HG03565 (cell line): ENCODE results near the gene GUCA1A.

Experiments
- ATAC-seq: cut with Tn5 transposase; IDR thresholded peaks from one replicate; pipeline ENCODE4 v1.9.1; 2021; ENCODE audit warnings: mild to moderate bottlenecking, moderate library complexity; ENCODE audit not compliant: unreplicated experiment

The GUCA1A gene

GRCh38 chr6:42173101-42173500 lies at the start of gene GUCA1A:
Gene GUCA1A (plus strand): TSS chr6:42173364. CDS start chr6:42173614, 250 bp downstream.
- ATAC-seq: no peak

GRCh38 chr6:42123379-42124103 lies 49.6 kb upstream of the GUCA1A start:
- ATAC-seq: no peak

- no peak for ATAC-seq
Observed at GRCh38 chr6:42124223-42124836, 48.8 kb upstream of the GUCA1A start.

- no peak for ATAC-seq
Observed at GRCh38 chr6:42125231-42125630, 47.9 kb upstream of the GUCA1A start.

- ATAC-seq: no peak
Observed at GRCh38 chr6:42125663-42126062, 47.5 kb upstream of the GUCA1A start.

- no peak for ATAC-seq
Observed at GRCh38 chr6:42128460-42129359, 44.5 kb upstream of the GUCA1A start.

- no peak for ATAC-seq
Observed at GRCh38 chr6:42129360-42129676, 43.8 kb upstream of the GUCA1A start.

- no peak for ATAC-seq
Observed at GRCh38 chr6:42131531-42131930, 41.6 kb upstream of the GUCA1A start.

- no peak for ATAC-seq
Observed at GRCh38 chr6:42133926-42134325, 39.2 kb upstream of the GUCA1A start.

GRCh38 chr6:42135161-42135560 lies 38.0 kb upstream of the GUCA1A start:
- ATAC-seq: no peak

GRCh38 chr6:42135722-42136121 lies 37.4 kb upstream of the GUCA1A start:
- ATAC-seq: no peak

- ATAC-seq: no peak
Observed at GRCh38 chr6:42136508-42137193, 36.5 kb upstream of the GUCA1A start.

GRCh38 chr6:42137194-42137753 lies 35.9 kb upstream of the GUCA1A start:
- no peak for ATAC-seq

GRCh38 chr6:42138190-42138589 lies 35.0 kb upstream of the GUCA1A start:
- ATAC-seq: no peak

GRCh38 chr6:42138630-42139619 lies 34.2 kb upstream of the GUCA1A start:
- no peak for ATAC-seq

GRCh38 chr6:42140032-42140431 lies 33.1 kb upstream of the GUCA1A start:
- no peak for ATAC-seq

GRCh38 chr6:42140756-42141602 lies 32.2 kb upstream of the GUCA1A start:
- no peak for ATAC-seq

- no peak for ATAC-seq
Observed at GRCh38 chr6:42141603-42142117, 31.5 kb upstream of the GUCA1A start.
